Measurements from ENCODE around the gene IPMK.
"Not testable (repeated sequence)": the region's sequence is repeated elsewhere in the genome, so short reads cannot be mapped to it uniquely, and the experiment has no call there.

IPMK gene

DNA sequence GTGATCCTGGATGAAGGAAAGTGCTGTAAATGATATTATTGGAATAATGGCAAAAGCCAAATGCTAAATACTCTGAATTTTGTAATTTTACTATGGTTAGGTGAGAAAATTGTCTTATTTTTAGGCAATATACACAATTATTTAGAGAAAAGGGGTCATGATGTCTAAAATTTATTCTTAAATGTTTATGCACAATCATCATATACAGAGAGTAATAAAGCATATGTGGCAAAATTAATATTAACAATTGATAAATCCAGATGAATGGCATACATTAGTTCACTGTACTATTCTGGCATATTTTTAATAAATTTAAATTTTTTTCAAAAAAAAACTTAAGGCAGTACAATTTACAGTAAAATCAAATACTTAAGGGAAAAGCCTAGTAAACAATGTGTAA is 7.4 kb downstream of the IPMK start:
- no peak for DNase-seq
- TF ChIP-seq GATA1 (IDR thresholded peaks at IDR 0.05; ENCODE audit: low read depth, low read length) = no peak
- TF ChIP-seq POLR2A (IDR thresholded peaks at IDR 0.05; ENCODE audit: low read length) = no peak

DNA sequence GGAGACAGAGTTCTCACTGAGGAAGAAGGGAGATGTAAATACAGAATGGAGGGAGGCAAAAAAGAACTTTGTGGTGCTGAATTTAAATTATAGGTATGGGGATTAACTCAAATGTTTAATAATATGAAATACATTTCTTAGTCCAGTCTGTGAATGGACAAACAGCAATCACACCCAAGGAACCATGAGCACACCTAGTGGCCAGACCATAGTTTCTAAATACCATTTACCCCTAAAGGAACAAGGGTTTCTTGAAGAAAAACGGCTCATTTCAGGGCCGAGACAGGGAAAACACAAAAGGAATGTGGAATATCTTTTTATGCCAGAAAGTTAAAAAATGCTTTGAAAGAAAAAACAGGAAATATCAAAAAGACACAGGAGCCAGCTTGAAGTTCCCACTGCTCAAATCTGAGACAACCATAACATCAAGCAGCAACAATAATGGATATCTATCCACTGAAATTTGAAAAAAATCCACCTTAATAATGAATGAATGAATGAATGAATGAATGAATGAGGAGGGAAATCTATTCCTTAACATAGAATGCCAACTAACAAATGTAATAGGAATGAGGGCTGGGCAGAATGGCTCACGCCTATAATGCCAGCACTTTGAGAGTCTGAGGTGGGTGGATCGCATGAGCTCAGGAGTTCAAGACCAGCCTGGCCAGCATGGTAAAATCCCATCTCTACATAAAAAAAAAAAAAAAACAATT is 8.6 kb downstream of the IPMK start:
- TF ChIP-seq GATA1 (IDR thresholded peaks at IDR 0.05; ENCODE audit: low read depth, low read length) (no peak), POLR2A (IDR thresholded peaks at IDR 0.05; ENCODE audit: low read length) (no peak)

DNA sequence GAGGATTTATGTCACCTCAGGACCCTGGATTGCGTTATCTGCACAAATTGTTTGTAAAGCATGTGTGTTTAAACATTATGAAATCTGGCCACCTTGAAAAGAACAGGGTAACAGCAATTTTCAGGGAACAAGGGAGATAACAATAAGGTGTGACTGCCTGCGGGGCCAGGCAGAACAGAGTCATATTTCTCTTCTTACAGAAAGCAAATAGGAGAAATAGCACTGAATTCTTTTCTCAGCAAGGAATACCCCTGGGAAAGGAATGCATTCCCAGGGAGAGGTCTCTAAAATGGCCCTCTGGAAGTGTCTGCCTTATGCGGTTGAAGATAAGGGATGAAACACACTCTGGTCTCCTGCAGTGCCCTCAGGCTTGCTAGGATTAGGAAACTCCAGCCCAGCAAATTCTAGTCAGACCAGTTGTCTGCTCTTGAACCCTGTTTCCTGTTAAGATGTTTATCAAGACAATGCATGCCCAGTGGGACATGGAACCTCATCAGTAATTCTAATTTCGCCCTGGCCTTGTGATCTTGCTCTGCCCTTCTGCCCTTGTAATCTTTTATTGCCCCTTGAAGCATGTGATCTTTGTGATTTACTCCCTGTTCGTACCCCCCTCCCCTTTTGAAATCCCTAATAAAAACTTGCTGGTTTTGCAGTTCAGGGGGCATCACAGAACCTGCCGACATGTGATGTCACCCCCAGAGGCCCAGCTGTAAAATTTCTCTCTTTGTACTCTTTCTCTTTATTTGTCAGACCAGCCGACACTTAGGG is 11.5 kb downstream of the IPMK start:
- not testable (repeated sequence) for DNase-seq

More for the DNA sequence above, 8.6 kb downstream of the IPMK start:
- no peak for DNase-seq

DNA sequence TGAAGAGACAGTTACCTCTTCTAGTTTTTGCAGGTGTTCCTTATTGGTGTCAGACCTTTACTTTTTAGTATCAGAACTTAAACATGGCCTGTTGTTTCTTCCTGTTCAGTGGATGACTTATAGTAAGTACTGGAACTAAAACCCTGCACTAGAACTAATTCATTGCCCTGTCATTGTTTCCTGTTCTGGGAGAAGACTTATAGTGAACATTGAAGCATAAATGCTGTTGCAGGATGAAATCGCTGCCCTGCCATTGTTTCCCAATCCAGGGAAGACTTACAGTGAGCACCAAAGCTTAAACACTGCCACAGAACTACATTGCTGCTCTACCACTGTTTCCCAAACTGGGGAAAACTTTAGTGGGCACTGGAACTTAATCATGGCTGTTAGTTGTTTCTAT is 13.1 kb downstream of the IPMK start:
- no peak for TF ChIP-seq POLR2A (IDR thresholded peaks at IDR 0.05; ENCODE audit: low read length)
- no peak for TF ChIP-seq GATA1 (IDR thresholded peaks at IDR 0.05; ENCODE audit: low read depth, low read length)
- no peak for DNase-seq

DNA sequence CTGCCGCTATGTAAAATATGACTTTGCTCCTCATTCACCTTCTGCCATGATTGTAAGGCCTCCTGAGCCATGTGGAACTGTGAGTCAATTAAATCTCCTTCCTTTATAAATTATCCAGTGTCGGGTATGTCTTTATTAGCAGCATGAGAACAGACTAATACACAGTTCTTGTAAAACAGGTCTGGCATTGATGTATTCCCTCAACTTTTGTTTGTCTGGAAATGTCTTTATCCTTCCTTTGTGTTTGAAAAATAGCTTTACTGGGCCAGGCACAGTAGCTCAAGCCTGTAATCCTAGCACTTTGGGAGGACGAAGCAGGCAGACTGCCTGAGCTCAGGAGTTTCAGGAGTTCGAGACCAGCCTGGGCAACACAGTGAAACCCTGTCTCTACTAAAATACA is 14.5 kb downstream of the IPMK start:
- TF ChIP-seq POLR2A (IDR thresholded peaks at IDR 0.05; ENCODE audit: low read length) (no peak), GATA1 (IDR thresholded peaks at IDR 0.05; ENCODE audit: low read depth, low read length) (no peak)
- DNase-seq = no peak

DNA sequence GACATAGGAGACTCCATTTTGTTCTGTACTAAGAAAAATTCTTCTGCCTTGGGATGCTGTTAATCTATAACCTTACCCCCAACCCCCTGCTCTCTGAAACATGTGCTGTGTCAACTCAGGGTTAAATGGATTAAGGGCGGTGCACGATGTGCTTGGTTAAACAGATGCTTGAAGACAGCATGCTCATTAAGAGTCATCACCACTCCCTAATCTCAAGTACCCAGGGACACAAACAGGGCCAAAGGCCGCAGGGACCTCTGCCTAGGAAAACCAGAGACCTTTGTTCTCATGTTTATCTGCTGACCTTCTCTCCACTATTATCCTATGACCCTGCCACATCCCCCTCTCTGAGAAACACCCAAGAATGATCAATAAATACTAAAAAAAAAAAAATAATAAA is 23.0 kb downstream of the IPMK start:
- DNase-seq = not testable (repeated sequence)

DNA sequence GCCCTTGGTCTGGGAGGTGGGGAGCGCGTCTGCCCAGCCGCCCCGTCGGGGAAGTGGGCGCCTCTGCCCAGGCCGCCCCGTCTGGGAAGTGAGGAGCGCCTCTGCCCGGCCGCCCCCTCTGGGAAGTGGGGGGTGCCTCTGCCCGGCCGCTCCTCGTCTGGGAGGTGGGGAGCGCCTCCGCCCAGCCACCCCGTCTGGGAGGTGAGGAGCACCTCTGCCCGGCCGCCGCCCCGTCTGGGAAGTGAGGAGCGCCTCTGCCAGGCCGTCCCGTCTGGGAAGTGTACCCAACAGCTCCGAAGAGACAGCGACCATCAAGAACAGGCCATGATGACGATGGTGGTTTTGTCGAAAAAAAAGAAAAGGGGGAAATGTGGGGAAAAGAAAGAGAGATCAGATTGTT is 23.5 kb downstream of the IPMK start:
- DNase-seq = not testable (repeated sequence)

DNA sequence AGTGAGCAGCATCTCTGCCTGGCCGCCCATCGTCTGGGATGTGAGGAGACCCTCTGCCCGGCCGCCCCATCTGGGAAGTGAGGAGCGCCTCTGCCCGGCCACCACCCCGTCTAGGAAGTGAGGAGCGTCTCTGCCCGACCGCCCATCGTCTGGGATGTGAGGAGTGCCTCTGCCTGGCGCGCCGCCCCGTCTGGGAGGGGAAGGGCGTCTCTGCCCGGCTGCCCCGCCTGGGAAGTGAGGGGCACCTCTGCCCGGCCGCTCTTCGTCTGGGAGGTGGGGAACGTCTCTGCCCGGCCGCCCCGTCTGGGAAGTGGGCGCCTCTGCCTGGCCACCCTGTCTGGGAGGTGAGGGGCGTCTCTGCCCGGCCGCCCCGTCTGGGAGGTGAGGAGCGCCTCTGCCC is 23.9 kb downstream of the IPMK start:
- DNase-seq = not testable (repeated sequence)

DNA sequence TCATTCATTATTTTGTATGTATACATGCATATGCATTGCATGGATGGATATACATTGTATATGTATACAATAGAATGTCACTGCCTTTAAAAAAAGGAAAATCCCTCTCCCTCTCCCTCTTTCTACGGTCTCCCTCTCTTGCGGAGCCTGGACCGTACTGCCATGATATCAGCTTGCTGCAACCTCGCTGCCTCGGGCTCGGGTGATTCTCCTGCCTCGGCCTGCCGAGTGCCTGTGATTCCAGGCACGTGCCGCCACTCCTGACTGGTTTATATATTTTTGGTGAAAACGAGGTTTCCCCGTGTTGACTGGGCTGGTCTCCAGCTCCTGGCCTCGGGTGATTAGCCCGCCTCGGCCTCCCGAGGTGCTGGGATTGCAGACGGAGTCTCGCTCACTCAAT is 24.4 kb downstream of the IPMK start:
- no peak for DNase-seq
- TF ChIP-seq POLR2A (IDR thresholded peaks at IDR 0.05; ENCODE audit: low read length) (no peak), GATA1 (IDR thresholded peaks at IDR 0.05; ENCODE audit: low read depth, low read length) (no peak)

DNA sequence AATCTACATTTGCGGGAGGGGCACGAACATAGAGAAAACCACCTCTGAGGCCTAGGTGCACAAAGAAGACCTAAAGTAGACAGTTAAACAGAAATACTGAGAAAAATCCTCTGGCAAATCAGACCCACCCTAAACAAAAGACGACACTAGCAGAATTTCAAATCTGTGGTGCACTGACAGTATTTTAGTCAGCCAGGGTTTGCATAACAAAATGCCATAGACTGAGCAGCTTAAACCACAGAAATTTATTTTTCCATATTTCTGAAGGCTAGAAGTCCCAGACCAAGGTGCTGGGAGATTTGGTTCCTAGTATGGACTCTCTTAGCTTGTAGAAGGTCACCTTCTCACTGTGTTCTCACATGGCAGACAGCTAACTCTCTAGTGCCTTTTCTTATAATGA is 26.3 kb downstream of the IPMK start:
- TF ChIP-seq POLR2A (IDR thresholded peaks at IDR 0.05; ENCODE audit: low read length) (no peak), GATA1 (IDR thresholded peaks at IDR 0.05; ENCODE audit: low read depth, low read length) (no peak)
- no peak for DNase-seq

DNA sequence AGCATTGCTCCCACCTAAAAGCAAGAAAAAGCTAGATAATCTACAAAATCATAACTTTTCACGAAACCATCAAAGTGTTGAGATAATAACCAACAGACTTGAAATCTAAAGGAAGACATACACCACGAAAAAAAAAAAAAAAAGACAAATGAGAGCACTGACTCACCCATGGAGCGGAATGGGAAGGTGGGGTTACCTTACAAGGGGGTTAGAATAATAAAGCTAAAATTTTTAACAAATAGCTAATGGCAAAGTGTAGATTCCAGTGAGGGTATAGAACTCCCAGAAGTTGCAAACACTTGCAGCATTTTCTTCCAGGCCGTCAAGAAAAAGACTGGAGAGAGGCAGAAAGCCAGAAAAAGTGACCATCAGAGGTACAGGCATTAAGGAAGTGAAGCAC is 27.2 kb downstream of the IPMK start:
- TF ChIP-seq POLR2A (IDR thresholded peaks at IDR 0.05; ENCODE audit: low read length) (no peak), GATA1 (IDR thresholded peaks at IDR 0.05; ENCODE audit: low read depth, low read length) (no peak)
- no peak for DNase-seq

DNA sequence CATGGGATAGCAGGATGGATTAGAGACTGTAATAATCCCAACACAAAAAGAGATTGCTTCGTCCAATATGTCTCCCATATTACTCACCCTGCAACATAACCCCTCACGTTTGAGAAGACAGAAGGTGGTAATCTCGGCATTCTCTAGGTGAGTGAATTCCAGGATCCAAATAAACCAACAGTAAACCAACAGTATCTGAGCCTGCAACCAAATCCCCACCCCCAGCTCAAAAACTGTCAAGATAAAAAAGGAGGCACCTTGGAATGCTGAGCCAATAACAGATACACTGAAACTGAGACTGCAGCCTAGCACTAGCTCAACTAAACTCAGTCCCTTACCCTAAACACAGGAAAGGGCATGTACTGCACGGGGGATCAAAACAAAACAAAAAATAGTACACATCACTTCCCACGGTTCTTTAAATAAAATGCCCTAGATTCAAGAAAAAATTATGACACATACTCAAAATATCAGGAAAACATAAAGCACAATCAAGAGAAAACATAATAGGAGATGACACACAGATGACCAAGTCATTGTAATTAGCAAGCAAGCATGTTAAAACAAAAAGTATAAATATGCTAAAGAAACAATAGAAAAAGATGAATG is 28.0 kb downstream of the IPMK start:
- no peak for DNase-seq
- TF ChIP-seq POLR2A (IDR thresholded peaks at IDR 0.05; ENCODE audit: low read length) (no peak), GATA1 (IDR thresholded peaks at IDR 0.05; ENCODE audit: low read depth, low read length) (no peak)

DNA sequence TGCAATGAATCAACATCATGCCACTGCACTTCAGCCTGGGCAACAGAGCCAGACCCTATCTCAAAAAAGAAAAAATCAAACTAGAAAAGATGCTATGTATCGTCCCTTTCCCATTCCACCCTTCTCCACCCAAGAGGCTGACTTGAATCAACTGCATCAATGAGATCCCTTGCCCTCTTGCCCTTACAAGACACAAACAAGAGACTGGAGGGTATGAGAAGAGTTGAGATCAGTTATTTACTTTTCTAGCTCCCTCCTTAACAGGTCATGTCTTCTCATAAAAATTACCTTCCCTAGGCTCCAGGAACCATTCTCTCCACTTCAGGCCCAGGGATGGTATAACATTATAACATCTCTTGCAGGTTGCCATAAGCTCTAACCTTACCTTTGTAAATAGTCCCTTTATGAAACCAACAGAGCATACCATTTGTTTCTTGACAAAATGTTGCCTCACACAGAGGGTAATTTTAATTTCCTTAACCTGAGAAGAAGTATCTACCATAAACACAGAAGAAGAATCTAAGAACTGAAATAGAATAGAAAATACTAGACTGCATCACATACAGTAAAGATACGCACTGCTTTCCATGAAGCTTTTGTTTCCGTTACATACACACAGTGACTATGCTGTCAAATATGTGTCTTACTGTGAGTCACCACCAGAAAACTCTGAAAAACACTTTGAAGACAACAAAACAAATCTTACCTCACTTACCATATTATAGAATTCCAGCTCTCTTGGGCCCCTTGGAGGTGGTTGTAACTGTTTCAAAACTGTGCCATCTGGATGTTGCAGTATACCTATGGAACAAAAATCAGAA is 30.5 kb downstream of the IPMK start:
- no peak for TF ChIP-seq GATA1 (IDR thresholded peaks at IDR 0.05; ENCODE audit: low read depth, low read length)
- TF ChIP-seq POLR2A (IDR thresholded peaks at IDR 0.05; ENCODE audit: low read length) = no peak
- no peak for DNase-seq

DNA sequence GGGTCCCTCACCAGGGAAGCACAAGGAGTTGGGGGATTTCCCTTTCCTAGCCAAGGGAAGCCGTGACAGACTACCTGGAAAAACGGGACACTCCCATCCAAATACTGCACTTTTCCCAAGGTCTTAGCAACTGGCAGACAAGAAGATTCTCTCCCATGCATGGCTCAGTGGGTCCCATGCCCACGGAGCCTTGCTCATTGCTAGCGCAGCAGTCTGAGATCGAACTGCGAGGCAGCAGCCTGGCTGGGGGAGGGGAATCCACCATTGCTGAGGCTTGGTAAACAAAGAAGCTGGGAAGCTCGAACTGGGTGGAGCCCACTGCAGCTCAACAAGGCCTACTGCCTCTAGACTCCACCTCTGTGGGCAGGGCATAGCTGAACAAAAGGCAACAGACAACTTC is 37.8 kb downstream of the IPMK start:
- DNase-seq = not testable (repeated sequence)

DNA sequence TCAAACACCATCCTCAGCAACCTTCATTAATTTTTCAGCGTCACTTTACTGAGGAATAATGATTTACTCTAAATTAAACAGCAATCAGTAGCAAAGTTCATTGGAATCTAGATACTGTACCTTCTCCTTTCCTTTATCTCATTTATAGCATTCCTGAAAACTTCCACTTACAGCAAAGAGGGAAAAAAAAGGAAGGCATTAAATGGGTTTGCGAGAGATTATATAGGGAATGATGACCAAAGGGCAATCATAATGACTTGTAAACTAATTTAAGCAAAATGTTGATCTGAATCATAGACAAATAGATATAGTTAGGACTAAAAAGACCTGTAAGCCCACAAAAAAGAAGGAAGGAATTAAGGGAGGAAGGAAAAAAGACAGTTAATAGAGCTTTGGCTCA is 42.0 kb downstream of the IPMK start:
- TF ChIP-seq GATA1 (IDR thresholded peaks at IDR 0.05; ENCODE audit: low read depth, low read length) (no peak), POLR2A (IDR thresholded peaks at IDR 0.05; ENCODE audit: low read length) (no peak)
- DNase-seq = no peak
